HepG2 (cell line): ENCODE data around the gene JTB. TPM values are rescaled to one million over a fixed set of nuclear protein-coding genes. Genes with fewer than 3 reads are reported as not detected.

ENCODE experiments used
- ATAC-seq: fragments of 200-7000 bp; cut with Tn5 transposase; 3 replicates; pipeline ENCODE4 v1.9.1; 2020; ENCODE audit warnings: mild to moderate bottlenecking, moderate library complexity
- BruUV-seq: library from RNA; stranded (reverse); fragments of 400-500 nt; replicated peaks from 2 replicates; lab custom pipeline; 2021; lab: Mats Ljungman, UMichigan
- CTCF ChIA-PET: fragments of 300-600 bp; formaldehyde crosslinking; extraction: SDS; loops from one replicate; lab custom pipeline; 2021; ENCODE audit warnings: low total read pairs, inconsistent platforms, low intra/inter-chr PET ratio; lab: Yijun Ruan, JAX
- POLR2A ChIA-PET: fragments of 350-600 bp; sonication (Branson Sonifier 250); formaldehyde crosslinking; loops from one replicate; lab custom pipeline; 2020; ENCODE audit warnings: antibody characterized with exemption, inconsistent platforms; lab: Yijun Ruan, JAX
- DNase-seq: peaks from one replicate; pipeline ENCODE4 v3.0.0-alpha.2; 2015; ENCODE audit warnings: low spot score
- FAIRE-seq: peaks from 3 replicates; lab custom pipeline; 2011; peaks lifted over from hg19 to GRCh38; lab: Jason Lieb, UNC
- H2AFZ ChIP-seq: one replicate; pipeline ENCODE4 v1.6.1; 2011; ENCODE audit warnings: low read length, inconsistent platforms
- H3K27ac ChIP-seq: fragments of 300-600 bp; 3 replicates; pipeline ENCODE4 v1.8.0; 2011; ENCODE audit warnings: mixed run types, mild to moderate bottlenecking, mixed read lengths, low read length, inconsistent platforms; ENCODE audit not compliant: insufficient read depth; ENCODE audit errors: extremely low read length
- H3K27me3 ChIP-seq, 2 experiments: fragments of 200-600 bp in 1 of 2; 2 replicates in 1 of 2; 3 replicates in 1 of 2; pipeline versions ENCODE4 v1.6.0 to v1.8.0; 2011; ENCODE audit warnings: low read length in 2 of 2, mild to moderate bottlenecking in 2 of 2, moderate library complexity in 2 of 2, inconsistent platforms in 1 of 2; ENCODE audit not compliant: insufficient read depth in 2 of 2, control insufficient read depth in 1 of 2
- H3K36me3 ChIP-seq, 2 experiments: fragments of 200-600 bp in 1 of 2; replicated peaks in 1 of 2; 2 replicates in 1 of 2; 3 replicates in 1 of 2; pipeline versions ENCODE4 v1.5.1 to v1.8.0; 2011; ENCODE audit warnings: low read length in 2 of 2, inconsistent platforms in 1 of 2; ENCODE audit not compliant: insufficient read depth in 2 of 2, control insufficient read depth in 1 of 2
- H3K4me1 ChIP-seq: 2 replicates; pipeline ENCODE4 v1.5.1; 2012; ENCODE audit warnings: low read length, inconsistent platforms; ENCODE audit not compliant: insufficient read depth
- H3K4me2 ChIP-seq: 2 replicates; pipeline ENCODE4 v1.6.0; 2011; ENCODE audit warnings: low read depth, low read length, inconsistent platforms
- H3K4me3 ChIP-seq, 3 experiments: fragments of 200-600 bp in 1 of 3; sonication (generic), shearing (Covaris generic) in 1 of 3; replicated peaks in 1 of 3; 2 replicates each; pipeline ENCODE4 v1.5.1; 2011 to 2016; ENCODE audit warnings: low read length in 3 of 3, inconsistent platforms in 2 of 3, low read depth in 2 of 3, mild to moderate bottlenecking in 2 of 3, control low read depth in 1 of 3, mixed read lengths in 1 of 3; ENCODE audit not compliant: insufficient read depth in 1 of 3
- H3K79me2 ChIP-seq: one replicate; pipeline ENCODE4 v1.6.1; 2011; ENCODE audit warnings: low read length, inconsistent platforms; ENCODE audit not compliant: insufficient read depth
- H3K9ac ChIP-seq: 2 replicates; pipeline ENCODE4 v1.6.0; 2011; ENCODE audit warnings: mild to moderate bottlenecking, low read depth, low read length, inconsistent platforms; ENCODE audit not compliant: insufficient read depth
- H3K9me3 ChIP-seq: 2 replicates; pipeline ENCODE4 v1.5.1; 2012; ENCODE audit warnings: mild to moderate bottlenecking, low read length
- H4K20me1 ChIP-seq: 2 replicates; pipeline ENCODE4 v1.6.0; 2011; ENCODE audit warnings: inconsistent platforms, mild to moderate bottlenecking, low read length, moderate library complexity; ENCODE audit not compliant: insufficient read depth
- ARHGAP35 ChIP-seq: sonication (generic); formaldehyde crosslinking; IDR thresholded peaks from 2 replicates; pipeline ENCODE4 v1.9.0; 2022; ENCODE audit warnings: mild to moderate bottlenecking, inconsistent platforms, moderate library complexity, missing genetic modification reagents, borderline replicate concordance
- CAMTA2 ChIP-seq: sonication (generic); formaldehyde crosslinking; IDR thresholded peaks from 2 replicates; pipeline ENCODE4 v1.4.0; 2020; ENCODE audit warnings: mild to moderate bottlenecking, missing genetic modification reagents, borderline replicate concordance
- CCDC6 ChIP-seq: sonication (generic); formaldehyde crosslinking; IDR thresholded peaks from 2 replicates; pipeline ENCODE4 v1.8.1; 2022; ENCODE audit warnings: mild to moderate bottlenecking, missing genetic modification reagents, moderate library complexity
- KDM5A ChIP-seq: fragments of 200-600 bp; sonication (generic); IDR thresholded peaks from 2 replicates; pipeline ENCODE4 v1.7.0; 2018; ENCODE audit warnings: antibody characterized with exemption, mild to moderate bottlenecking, low read length, borderline replicate concordance
- KLF15 ChIP-seq: sonication (generic); formaldehyde crosslinking; IDR thresholded peaks from 2 replicates; pipeline ENCODE4 v1.8.1; 2023; ENCODE audit warnings: borderline replicate concordance, mild to moderate bottlenecking, inconsistent platforms, missing genetic modification reagents, mixed read lengths
- POGZ ChIP-seq: sonication (generic); formaldehyde crosslinking; IDR thresholded peaks from 2 replicates; pipeline ENCODE4 v1.4.0; 2020; ENCODE audit warnings: mild to moderate bottlenecking, missing genetic modification reagents
- SP2 ChIP-seq: sonication (generic); formaldehyde crosslinking; IDR thresholded peaks from 2 replicates; pipeline ENCODE4 v1.5.1; 2020; ENCODE audit warnings: mild to moderate bottlenecking, missing genetic modification reagents
- ZBTB8A ChIP-seq: sonication (generic); formaldehyde crosslinking; IDR thresholded peaks from 2 replicates; pipeline ENCODE4 v1.4.0; 2020; ENCODE audit warnings: mild to moderate bottlenecking, low read depth, missing genetic modification reagents, borderline replicate concordance
- ZC3H13 ChIP-seq: sonication (generic); formaldehyde crosslinking; IDR thresholded peaks from 2 replicates; pipeline ENCODE4 v1.8.1; 2023; ENCODE audit warnings: mild to moderate bottlenecking, missing genetic modification reagents, moderate library complexity
- ZNF260 ChIP-seq: sonication (generic); formaldehyde crosslinking; IDR thresholded peaks from 2 replicates; pipeline ENCODE4 v1.4.0; 2020; ENCODE audit warnings: missing genetic modification reagents, low read depth, mild to moderate bottlenecking, borderline replicate concordance
- ZNF34 ChIP-seq: sonication (generic); formaldehyde crosslinking; IDR thresholded peaks from 2 replicates; pipeline ENCODE4 v1.4.0; 2020; ENCODE audit warnings: mild to moderate bottlenecking, missing genetic modification reagents, borderline replicate concordance
- ZNF501 ChIP-seq: sonication (generic); formaldehyde crosslinking; IDR thresholded peaks from 2 replicates; pipeline ENCODE4 v1.5.1; 2020; ENCODE audit warnings: mild to moderate bottlenecking, moderate library complexity, missing genetic modification reagents
- ZNF713 ChIP-seq: sonication (generic); formaldehyde crosslinking; IDR thresholded peaks from 2 replicates; pipeline ENCODE4 v1.4.0; 2020; ENCODE audit warnings: mild to moderate bottlenecking, missing genetic modification reagents
- WGBS: methylation state at CpG from one replicate; pipeline ENCODE4 v1.1.6; 2017; ENCODE audit warnings: low lambda C conversion rate; 5-methylcytosine and 5-hydroxymethylcytosine counted together
- in situ Hi-C: cut with HindIII; loops from 2 replicates; pipeline ENCODE4 v1.10.0; 2017; ENCODE audit warnings: low pct_unique_long_range_greater_than_20kb; ENCODE audit not compliant: extremely low pct_ligation_motif_present
- intact Hi-C: fragments of 100-400 bp; cut with micrococcal nuclease; formaldehyde crosslinking; loops from one replicate; pipeline ENCODE4 v1.10.0; 2022; ENCODE audit not compliant: unreplicated experiment
- polyA plus RNA-seq, 8 experiments: library from polyadenylated mRNA; depleted of rRNA in 3 of 8; stranded (reverse) in 7 of 8; unstranded in 1 of 8; fragments of >200 nt; fragmentation: Illumina TruSeq in 4 of 8; extraction: Trizol in 4 of 8; gene quantifications; 2 replicates each; pipeline versions ENCODE4 v1.2.1 to v1.2.3, GENCODE V29; 2011 to 2016; ENCODE audit warnings: low read depth in 4 of 8, missing spikeins in 1 of 8, mixed read lengths in 1 of 8; ENCODE audit not compliant: insufficient read depth in 1 of 8
- total RNA-seq, 5 experiments: library from RNA; depleted of rRNA; stranded (reverse); fragments of >200 nt; fragmentation: Illumina TruSeq; extraction: Trizol; gene quantifications; 2 replicates each; pipeline ENCODE4 v1.2.3, GENCODE V29; 2016; ENCODE audit warnings: low read depth in 1 of 5
- TF ChIP-seq, protein P1 (sequence below): sonication (generic); formaldehyde crosslinking; IDR thresholded peaks from 2 replicates; pipeline ENCODE4 v1.4.0; 2020; ENCODE audit warnings: missing genetic modification reagents

Gene JTB
- total and polyA plus RNA-seq, 2 of the 13 experiments (the other 11 are each of a cell fraction or from before 2014, with no cell fraction given), result 96.7 to 99.2 TPM

DNA sequence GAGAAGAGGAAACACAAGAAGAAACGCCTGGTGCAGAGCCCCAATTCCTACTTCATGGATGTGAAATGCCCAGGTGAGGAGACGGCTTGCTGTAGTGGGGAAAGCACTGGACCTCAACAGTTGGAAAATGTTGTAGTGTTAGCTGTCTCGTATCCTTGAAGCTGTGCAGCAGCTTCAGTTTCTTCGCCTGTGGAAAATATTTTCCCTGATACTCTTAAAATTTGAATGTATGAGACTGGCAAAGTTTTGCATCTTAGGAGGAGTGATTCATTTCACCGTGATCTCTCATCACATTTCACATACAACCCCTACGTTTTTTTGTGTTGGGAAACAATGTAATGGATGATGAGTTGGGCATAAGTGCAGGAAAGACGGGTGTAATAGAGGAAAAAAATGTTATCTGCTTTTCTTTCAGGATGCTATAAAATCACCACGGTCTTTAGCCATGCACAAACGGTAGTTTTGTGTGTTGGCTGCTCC, 13.7 kb upstream of the JTB start:
- H2AFZ ChIP-seq, result no peak overlapping the region
- TF ChIP-seq CAMTA2 (CRISPR knock-in tag) (no peak), ZNF260 (CRISPR knock-in tag) (no peak), ZNF713 (CRISPR knock-in tag) (peak; percentile 77; the same call in 1 of the 2 replicates), KDM5A (0 out of 2 replicates have a peak, but pooled peaks have one; percentile 3), POGZ (CRISPR knock-in tag) (no peak), ZNF501 (CRISPR knock-in tag) (no peak), ZBTB8A (CRISPR knock-in tag) (0 out of 2 replicates have a peak, but pooled peaks have one; percentile 8), KLF15 (CRISPR knock-in tag) (no peak), ZNF34 (peak; percentile 17; the same call in 1 of the 2 replicates), ZC3H13 (CRISPR knock-in tag) (0 out of 2 replicates have a peak, but pooled peaks have one; percentile 16), SP2 (CRISPR knock-in tag) (no peak), ARHGAP35 (CRISPR knock-in tag) (no peak), CCDC6 (CRISPR knock-in tag) (0 out of 2 replicates have a peak, but pooled peaks have one; percentile 31)
- TF ChIP-seq, protein P1, sequence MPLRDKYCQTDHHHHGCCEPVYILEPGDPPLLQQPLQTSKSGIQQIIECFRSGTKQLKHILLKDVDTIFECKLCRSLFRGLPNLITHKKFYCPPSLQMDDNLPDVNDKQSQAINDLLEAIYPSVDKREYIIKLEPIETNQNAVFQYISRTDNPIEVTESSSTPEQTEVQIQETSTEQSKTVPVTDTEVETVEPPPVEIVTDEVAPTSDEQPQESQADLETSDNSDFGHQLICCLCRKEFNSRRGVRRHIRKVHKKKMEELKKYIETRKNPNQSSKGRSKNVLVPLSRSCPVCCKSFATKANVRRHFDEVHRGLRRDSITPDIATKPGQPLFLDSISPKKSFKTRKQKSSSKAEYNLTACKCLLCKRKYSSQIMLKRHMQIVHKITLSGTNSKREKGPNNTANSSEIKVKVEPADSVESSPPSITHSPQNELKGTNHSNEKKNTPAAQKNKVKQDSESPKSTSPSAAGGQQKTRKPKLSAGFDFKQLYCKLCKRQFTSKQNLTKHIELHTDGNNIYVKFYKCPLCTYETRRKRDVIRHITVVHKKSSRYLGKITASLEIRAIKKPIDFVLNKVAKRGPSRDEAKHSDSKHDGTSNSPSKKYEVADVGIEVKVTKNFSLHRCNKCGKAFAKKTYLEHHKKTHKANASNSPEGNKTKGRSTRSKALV (CRISPR knock-in tag), result 0 out of 2 replicates have a peak, but pooled peaks have one; percentile 9
- DNase-seq (no peak), ATAC-seq (no peak), FAIRE-seq (no peak)
- H3K9me3 ChIP-seq, result no peaks in the 10 kb centered on the region
- H4K20me1 ChIP-seq, result peaks cover 12% of the 10 kb centered on the region
- WGBS, result 4% methylated on average over 9 of the region's 9 CpGs
- in situ Hi-C loops, result no loop called here
- peak overlapping the region; percentile 77 to 97 (median 94) for H3K4me3 ChIP-seq
- no peaks in the 10 kb centered on the region; a peak in 1 of 5 replicates for H3K27me3 ChIP-seq
- H3K27ac ChIP-seq, result peak overlapping the region; percentile 85
- POLR2A ChIA-PET, result interaction anchor here (0.9 to 7.5 kb wide), 23 partner anchors 10 to 383 kb away, joined by 3 to 92 read pairs (median 10); partner anchors contain the start of genes CHTOP, CREB3L4, CRTC2 and DENND4B
- peak overlapping the region; percentile 76 for H3K4me2 ChIP-seq
- BruUV-seq, result TSS peak; percentile 88
- H3K36me3 ChIP-seq, result peaks cover 2 to 16% of the 10 kb centered on the region in 2 experiments; a peak in 4 of 5 replicates
- peaks cover 33% of the 10 kb centered on the region for H3K4me1 ChIP-seq
- intact Hi-C loops, result no loop called here
- CTCF ChIA-PET, result no interaction called here
- H3K79me2 ChIP-seq, result peaks cover 16% of the 10 kb centered on the region
- peak overlapping the region; percentile 98 for H3K9ac ChIP-seq
